H9 (cell line): ENCODE measurements around the gene ITSN1. TPM values are rescaled to one million over a fixed set of nuclear protein-coding genes. Genes with fewer than 3 reads are reported as not detected.

Source experiments
- DNase-seq: peaks from one replicate; pipeline ENCODE4 v3.0.0-alpha.2; 2017
- H2AFZ ChIP-seq: one replicate; pipeline ENCODE4 v1.6.1; 2013; ENCODE audit warnings: mild to moderate bottlenecking, low read length, control low read depth, moderate library complexity
- H2AK5ac ChIP-seq: 2 replicates; pipeline ENCODE4 v1.6.1; 2013; ENCODE audit warnings: low read length, control low read depth, mixed read lengths; ENCODE audit not compliant: insufficient read length
- H2BK120ac ChIP-seq: one replicate; pipeline ENCODE4 v1.6.1; 2013; ENCODE audit warnings: low read depth, mild to moderate bottlenecking, low read length, control low read depth, inconsistent platforms; ENCODE audit not compliant: poor library complexity, severe bottlenecking
- H2BK12ac ChIP-seq: 2 replicates; pipeline ENCODE4 v1.6.1; 2013; ENCODE audit warnings: low read length, control low read depth, mixed read lengths, low read depth; ENCODE audit not compliant: insufficient read length
- H2BK15ac ChIP-seq: 2 replicates; pipeline ENCODE4 v1.6.1; 2013; ENCODE audit warnings: low read depth, low read length, control low read depth
- H2BK20ac ChIP-seq: one replicate; pipeline ENCODE4 v1.6.1; 2013; ENCODE audit warnings: low read depth, mild to moderate bottlenecking, low read length, control low read depth, inconsistent platforms; ENCODE audit not compliant: poor library complexity, severe bottlenecking
- H2BK5ac ChIP-seq: 2 replicates; pipeline ENCODE4 v1.6.1; 2013; ENCODE audit warnings: low read length, control low read depth, mixed read lengths; ENCODE audit not compliant: insufficient read length
- H3K14ac ChIP-seq: 2 replicates; pipeline ENCODE4 v1.6.1; 2013; ENCODE audit warnings: low read length, control low read depth; ENCODE audit not compliant: insufficient read depth
- H3K18ac ChIP-seq: 2 replicates; pipeline ENCODE4 v1.6.1; 2013; ENCODE audit warnings: low read depth, mild to moderate bottlenecking, mixed read lengths, low read length, control low read depth; ENCODE audit not compliant: insufficient read length
- H3K23ac ChIP-seq: 2 replicates; pipeline ENCODE4 v1.6.1; 2013; ENCODE audit warnings: low read length, control low read depth, mixed read lengths, low read depth; ENCODE audit not compliant: insufficient read length
- H3K23me2 ChIP-seq: 2 replicates; pipeline ENCODE4 v1.6.1; 2013; ENCODE audit warnings: low read depth, mild to moderate bottlenecking, mixed read lengths, low read length, control low read depth; ENCODE audit not compliant: insufficient read length, poor library complexity, severe bottlenecking
- H3K27ac ChIP-seq: 2 replicates; pipeline ENCODE4 v1.5.1; 2013; ENCODE audit warnings: low read length, control low read depth, mixed read lengths, low read depth; ENCODE audit not compliant: insufficient read length
- H3K27me3 ChIP-seq: 2 replicates; pipeline ENCODE4 v1.6.1; 2013; ENCODE audit warnings: low read length, control low read depth, inconsistent platforms; ENCODE audit not compliant: insufficient read depth
- H3K4ac ChIP-seq: 2 replicates; pipeline ENCODE4 v1.6.1; 2013; ENCODE audit warnings: low read depth, mild to moderate bottlenecking, control low read depth, inconsistent platforms, low read length, moderate library complexity
- H3K4me1 ChIP-seq: 2 replicates; pipeline ENCODE4 v1.6.1; 2013; ENCODE audit warnings: low read length, control low read depth, inconsistent platforms; ENCODE audit not compliant: insufficient read depth
- H3K4me2 ChIP-seq: 2 replicates; pipeline ENCODE4 v1.6.1; 2013; ENCODE audit warnings: low read length, control low read depth, mixed read lengths; ENCODE audit not compliant: insufficient read length, insufficient read depth
- H3K56ac ChIP-seq: 2 replicates; pipeline ENCODE4 v1.6.1; 2013; ENCODE audit warnings: low read depth, mild to moderate bottlenecking, mixed read lengths, low read length, control low read depth; ENCODE audit not compliant: insufficient read length
- H3K79me1 ChIP-seq: 2 replicates; pipeline ENCODE4 v1.6.1; 2013; ENCODE audit warnings: low read depth, mild to moderate bottlenecking, moderate library complexity, low read length, control low read depth, inconsistent platforms; ENCODE audit not compliant: insufficient read depth, poor library complexity, severe bottlenecking
- H3K79me2 ChIP-seq: 2 replicates; pipeline ENCODE4 v1.6.1; 2013; ENCODE audit warnings: low read length, control low read depth, inconsistent platforms; ENCODE audit not compliant: insufficient read depth
- H3K9ac ChIP-seq: 2 replicates; pipeline ENCODE4 v1.6.1; 2013; ENCODE audit warnings: low read length, control low read depth, mixed read lengths; ENCODE audit not compliant: insufficient read length; ENCODE audit errors: extremely low read depth
- H3K9me3 ChIP-seq: one replicate; pipeline ENCODE4 v1.6.1; 2013; ENCODE audit warnings: low read depth, low read length, inconsistent platforms; ENCODE audit not compliant: control insufficient read depth
- H3T11ph ChIP-seq: one replicate; pipeline ENCODE4 v1.6.1; 2013; ENCODE audit warnings: mild to moderate bottlenecking, low read length, control low read depth, inconsistent platforms
- H4K20me1 ChIP-seq: one replicate; pipeline ENCODE4 v1.6.1; 2013; ENCODE audit not compliant: control insufficient read depth, insufficient read length, insufficient read depth
- H4K5ac ChIP-seq: 2 replicates; pipeline ENCODE4 v1.6.1; 2013; ENCODE audit warnings: low read depth, mild to moderate bottlenecking, mixed read lengths, low read length, control low read depth; ENCODE audit not compliant: insufficient read length
- H4K8ac ChIP-seq: replicated peaks from 2 replicates; pipeline ENCODE4 v1.6.1; 2013; ENCODE audit warnings: low read length, control low read depth, mixed read lengths, low read depth; ENCODE audit not compliant: insufficient read length
- H4K91ac ChIP-seq: 2 replicates; pipeline ENCODE4 v1.6.1; 2013; ENCODE audit warnings: low read depth, mild to moderate bottlenecking, moderate library complexity, mixed read lengths, low read length, control low read depth; ENCODE audit not compliant: insufficient read length
- H3K27ac Mint-ChIP-seq, 3 experiments: 2 replicates in 2 of 3; 3 replicates in 1 of 3; pipeline ENCODE4 v1.8.0; 2020 to 2021; ENCODE audit warnings: mixed read lengths in 3 of 3, mild to moderate bottlenecking in 1 of 3, moderate library complexity in 1 of 3
- H3K27me3 Mint-ChIP-seq: 2 replicates; pipeline ENCODE4 v1.8.0; 2021; ENCODE audit warnings: low read depth, mild to moderate bottlenecking, moderate library complexity, mixed read lengths
- H3K36me3 Mint-ChIP-seq, 3 experiments: 2 replicates in 2 of 3; 3 replicates in 1 of 3; pipeline ENCODE4 v1.8.0; 2020 to 2021; ENCODE audit warnings: low read depth in 3 of 3, mixed read lengths in 3 of 3; ENCODE audit not compliant: insufficient read depth in 1 of 3
- H3K4me1 Mint-ChIP-seq, 2 experiments: 2 replicates each; pipeline ENCODE4 v1.8.0; 2020; ENCODE audit warnings: mixed read lengths in 2 of 2
- H3K4me3 Mint-ChIP-seq, 2 experiments: 2 replicates in 1 of 2; 3 replicates in 1 of 2; pipeline ENCODE4 v1.8.0; 2020 to 2021; ENCODE audit warnings: mild to moderate bottlenecking in 2 of 2, mixed read lengths in 2 of 2, moderate library complexity in 1 of 2
- H3K9me3 Mint-ChIP-seq, 2 experiments: 2 replicates in 1 of 2; 3 replicates in 1 of 2; pipeline ENCODE4 v1.8.0; 2020; ENCODE audit warnings: mild to moderate bottlenecking in 2 of 2, mixed read lengths in 2 of 2, moderate library complexity in 1 of 2
- CTCF ChIP-seq: fragments of 200-600 bp; sonication (generic); conservative IDR thresholded peaks from 3 replicates; pipeline ENCODE4 v1.8.0; 2021; ENCODE audit warnings: antibody characterized with exemption, mild to moderate bottlenecking
- WGBS: extraction: QIAGEN DNeasy Blood & Tissue Kit; methylation state at CpG from one replicate; pipeline ENCODE4 v1.1.7; 2013; ENCODE audit warnings: missing lambda C conversion rate, low lambda C conversion rate, mixed read lengths; ENCODE audit not compliant: insufficient read length; ENCODE audit errors: extremely low coverage; 5-methylcytosine and 5-hydroxymethylcytosine counted together
- total RNA-seq: library from RNA; stranded (reverse); gene quantifications from 2 replicates; pipeline ENCODE4 v1.2.1, GENCODE V29; 2021

ITSN1 gene
- total RNA-seq, 1 experiment from 2014 or later = 94.2 TPM

- Histone ChIP-seq H2BK15ac (no peak overlapping the region), H3K4ac (no peak overlapping the region), H2BK12ac (no peak overlapping the region), H3K23me2 (no peaks in the 10 kb centered on the region), H3K4me1 (no peaks in the 10 kb centered on the region), H2AFZ (no peak overlapping the region), H3K4me2 (no peak overlapping the region), H3K79me1 (no peaks in the 10 kb centered on the region), H3K27ac (no peak overlapping the region), H3K18ac (no peak overlapping the region), H3K27me3 (no peaks in the 10 kb centered on the region), H3T11ph (no peak overlapping the region), H3K9me3 (no peaks in the 10 kb centered on the region), H2BK120ac (no peak overlapping the region), H2BK5ac (no peak overlapping the region), H4K5ac (no peak overlapping the region), H3K9ac (no peak overlapping the region), H3K14ac (no peak overlapping the region), H2BK20ac (no peak overlapping the region), H4K91ac (no peak overlapping the region), H3K79me2 (no peaks in the 10 kb centered on the region), H4K8ac (no peak overlapping the region), H3K23ac (no peak overlapping the region), H4K20me1 (no peaks in the 10 kb centered on the region), H3K56ac (no peak overlapping the region), H2AK5ac (no peak overlapping the region)
- Mint-ChIP-seq H3K4me1 (peaks cover 0 to 6% of the 10 kb centered on the region in 2 experiments; a peak in 2 of 4 replicates), H3K27me3 (no peaks in the 10 kb centered on the region), H3K36me3 (peaks cover 32 to 75% (median 51%) of the 10 kb centered on the region in 3 experiments; a peak in 6 of 7 replicates), H3K27ac (no peak overlapping the region), H3K4me3 (no peak overlapping the region), H3K9me3 (no peaks in the 10 kb centered on the region)
- WGBS = no CpG with 5 or more reads among the region's 9 CpGs
- TF ChIP-seq CTCF = no peak
- no peak for DNase-seq
Observed at GRCh38 chr21:33829844-33830243, 187.5 kb downstream of the ITSN1 start.
